B cell (primary cell): ENCODE results near the gene CFAP61. TPM values are rescaled to one million over a fixed set of nuclear protein-coding genes. Genes with fewer than 3 reads are reported as not detected.

Source experiments
- ATAC-seq: fragments of 200-7000 bp; cut with Tn5 transposase; one replicate; pipeline ENCODE4 v1.10.0; 2021; ENCODE audit warnings: low read depth, mild to moderate bottlenecking, moderate number of reproducible peaks, moderate library complexity
- CTCF ChIA-PET: fragments of 350-600 bp; sonication (Branson Sonifier 250); formaldehyde crosslinking; loops from one replicate; lab custom pipeline; 2021; ENCODE audit warnings: antibody characterized with exemption, inconsistent platforms; lab: Charles Lee
- POLR2A ChIA-PET: fragments of 350-600 bp; sonication (Branson Sonifier 250); formaldehyde crosslinking; loops from one replicate; lab custom pipeline; 2021; ENCODE audit warnings: antibody characterized with exemption; lab: Charles Lee
- DNase-seq: peaks from one replicate; pipeline ENCODE4 v3.0.0; 2013
- H2AFZ ChIP-seq: 2 replicates; pipeline ENCODE4 v1.6.1; 2012; ENCODE audit warnings: mild to moderate bottlenecking, low read depth, low read length; ENCODE audit not compliant: insufficient read depth, poor library complexity, severe bottlenecking
- H3K27ac ChIP-seq, 2 donors: 1 replicate in 1 of 2; 2 replicates in 1 of 2; pipeline ENCODE4 v1.5.1; 2012 to 2013; ENCODE audit warnings: low read length in 2 of 2, mild to moderate bottlenecking in 2 of 2, moderate library complexity in 1 of 2
- H3K27me3 ChIP-seq, 4 experiments: fragments of 200-600 bp in 1 of 4; sonication (generic) in 1 of 4; replicated peaks in 1 of 4; 1 replicate in 2 of 4; 2 replicates in 2 of 4; pipeline versions ENCODE4 v1.6.1 to v1.7.0; 2013 to 2016; ENCODE audit warnings: low read length in 3 of 4, mild to moderate bottlenecking in 2 of 4, mixed read lengths in 1 of 4, moderate library complexity in 1 of 4; ENCODE audit not compliant: insufficient read depth in 4 of 4, control insufficient read depth in 3 of 4; ENCODE audit errors: control extremely low read depth in 1 of 4
- H3K36me3 ChIP-seq, 2 experiments: replicated peaks in 1 of 2; 1 replicate in 1 of 2; 2 replicates in 1 of 2; pipeline versions ENCODE4 v1.6.1 to v1.7.1; 2013; ENCODE audit warnings: low read length in 1 of 2; ENCODE audit not compliant: insufficient read depth in 2 of 2, control insufficient read depth in 1 of 2; ENCODE audit errors: control extremely low read depth in 1 of 2, extremely low read depth in 1 of 2
- H3K4me1 ChIP-seq, 2 donors: fragments of 200-600 bp in 1 of 2; sonication (generic) in 1 of 2; 1 replicate in 1 of 2; 2 replicates in 1 of 2; pipeline versions ENCODE4 v1.5.1 to v1.6.1; 2013 to 2017; ENCODE audit warnings: low read length in 2 of 2; ENCODE audit not compliant: control insufficient read depth in 2 of 2, insufficient read depth in 2 of 2
- H3K4me2 ChIP-seq: replicated peaks from 2 replicates; pipeline ENCODE3; 2012; ENCODE audit warnings: mild to moderate bottlenecking, low read depth, low read length; ENCODE audit not compliant: poor library complexity, severe bottlenecking
- H3K4me3 ChIP-seq, 5 experiments: fragments of 200-600 bp in 1 of 5; sonication (generic) in 1 of 5; 1 replicate in 3 of 5; 2 replicates in 2 of 5; pipeline versions ENCODE4 v1.5.1 to v1.7.0; 2011 to 2016; ENCODE audit warnings: low read length in 4 of 5, mild to moderate bottlenecking in 4 of 5, low read depth in 2 of 5, control low read depth in 1 of 5, moderate library complexity in 1 of 5; ENCODE audit not compliant: insufficient read depth in 1 of 5; ENCODE audit errors: control extremely low read depth in 1 of 5, extremely low read depth in 1 of 5
- H3K79me2 ChIP-seq: fragments of 200-600 bp; sonication (generic); one replicate; pipeline ENCODE4 v1.6.0; 2016; ENCODE audit warnings: low read length; ENCODE audit not compliant: control insufficient read depth, insufficient read depth
- H3K9ac ChIP-seq: fragments of 200-600 bp; sonication (generic); 2 replicates; pipeline ENCODE4 v1.6.1; 2017; ENCODE audit warnings: mild to moderate bottlenecking, low read length, moderate library complexity
- H3K9me3 ChIP-seq, 3 donors: one replicate each; pipeline versions ENCODE4 v1.6.1 to v1.7.1; 2013; ENCODE audit warnings: low read length in 2 of 3; ENCODE audit not compliant: control insufficient read depth in 2 of 3, insufficient read depth in 1 of 3; ENCODE audit errors: control extremely low read depth in 1 of 3
- H4K20me1 ChIP-seq: 2 replicates; pipeline ENCODE4 v1.6.0; 2012; ENCODE audit warnings: mild to moderate bottlenecking, low read length; ENCODE audit not compliant: insufficient read depth, control insufficient read depth, poor library complexity, severe bottlenecking
- H3K27ac Mint-ChIP-seq: one replicate; pipeline ENCODE4 v1.8.0; 2021; ENCODE audit warnings: mixed read lengths
- H3K27me3 Mint-ChIP-seq: one replicate; pipeline ENCODE4 v1.8.0; 2021; ENCODE audit warnings: mixed read lengths
- H3K4me1 Mint-ChIP-seq: one replicate; pipeline ENCODE4 v1.8.0; 2021; ENCODE audit warnings: mixed read lengths
- H3K4me3 Mint-ChIP-seq: one replicate; pipeline ENCODE4 v1.8.0; 2021; ENCODE audit warnings: mixed read lengths
- H3K9me3 Mint-ChIP-seq: one replicate; pipeline ENCODE4 v1.8.0; 2022; ENCODE audit warnings: mixed read lengths; ENCODE audit not compliant: insufficient read depth
- CTCF ChIP-seq: fragments of 200-600 bp; IDR thresholded peaks from one replicate; pipeline ENCODE4 v1.8.0; 2022; ENCODE audit warnings: antibody characterized with exemption, mild to moderate bottlenecking
- EZH2 ChIP-seq: IDR thresholded peaks from 2 replicates; pipeline ENCODE4 v1.6.1; 2012; ENCODE audit warnings: borderline replicate concordance, low read depth, mild to moderate bottlenecking, moderate library complexity, low read length; ENCODE audit not compliant: insufficient read depth, poor library complexity, severe bottlenecking
- WGBS: methylation state at CpG from one replicate; pipeline ENCODE4 v1.1.5; 2013; ENCODE audit warnings: missing lambda C conversion rate; ENCODE audit not compliant: insufficient coverage; 5-methylcytosine and 5-hydroxymethylcytosine counted together
- intact Hi-C: fragments of 100-400 bp; cut with micrococcal nuclease; formaldehyde crosslinking; loops from one replicate; pipeline ENCODE4 v1.10.0; 2022
- polyA plus RNA-seq: library from polyadenylated mRNA; depleted of rRNA; stranded (reverse); fragments of >200 nt; gene quantifications from 2 replicates; pipeline ENCODE4 v1.2.3, GENCODE V29; 2012
- total RNA-seq, 2 donors: library from RNA; stranded (reverse); fragments of 120-200 nt in 1 of 2; gene quantifications; 1 replicate in 1 of 2; 2 replicates in 1 of 2; pipeline versions ENCODE4 v1.2.3 to v1.2.4, GENCODE V29; 2013 to 2022

CFAP61 gene
- total and polyA plus RNA-seq, 2 donors (not counting 1 experiment from before 2014, with no cell fraction given), result not detected

DNA sequence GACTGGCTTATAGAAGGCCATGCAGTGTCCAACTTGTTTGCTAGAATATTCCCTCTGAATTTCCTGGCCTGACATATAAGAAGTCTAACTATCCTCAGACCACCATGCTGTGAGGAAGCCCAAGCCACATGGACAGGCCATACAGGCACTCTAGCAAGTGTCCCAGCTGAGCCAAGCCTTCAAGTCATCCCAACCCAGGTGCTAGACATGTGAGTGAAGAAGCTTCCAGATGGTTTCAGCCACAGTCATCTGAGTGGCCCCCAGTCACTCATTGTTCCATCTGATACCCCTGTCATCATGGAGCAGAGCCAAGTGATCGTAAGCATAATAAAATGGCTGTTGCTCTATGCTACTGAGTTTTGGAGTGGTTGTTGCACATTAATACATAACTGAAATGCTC is 269.6 kb downstream of the CFAP61 start:
- Histone ChIP-seq H3K9me3 (peaks cover 0 to 4% (median 3%) of the 10 kb centered on the region in 3 donors), H3K27me3 (no peaks in the 10 kb centered on the region), H4K20me1 (no peaks in the 10 kb centered on the region), H3K4me3 (no peak overlapping the region), H3K36me3 (no peaks in the 10 kb centered on the region), H3K4me2 (no peak overlapping the region), H3K27ac (no peak overlapping the region), H3K79me2 (no peaks in the 10 kb centered on the region), H3K4me1 (peaks cover 0 to 12% of the 10 kb centered on the region in 2 donors), H3K9ac (no peak overlapping the region), H2AFZ (no peak overlapping the region)
- ChIA-PET CTCF (no interaction called here), POLR2A (no interaction called here)
- no peak for DNase-seq
- ATAC-seq, result no peak
- Mint-ChIP-seq H3K4me3 (no peak overlapping the region), H3K4me1 (peaks cover 11% of the 10 kb centered on the region), H3K27ac (no peak overlapping the region), H3K27me3 (peaks cover 3% of the 10 kb centered on the region), H3K9me3 (no peaks in the 10 kb centered on the region)
- intact Hi-C loops, result no loop called here
- TF ChIP-seq CTCF (no peak), EZH2 (no peak)
- no CpG with 5 or more reads among the region's 1 CpG for WGBS

DNA sequence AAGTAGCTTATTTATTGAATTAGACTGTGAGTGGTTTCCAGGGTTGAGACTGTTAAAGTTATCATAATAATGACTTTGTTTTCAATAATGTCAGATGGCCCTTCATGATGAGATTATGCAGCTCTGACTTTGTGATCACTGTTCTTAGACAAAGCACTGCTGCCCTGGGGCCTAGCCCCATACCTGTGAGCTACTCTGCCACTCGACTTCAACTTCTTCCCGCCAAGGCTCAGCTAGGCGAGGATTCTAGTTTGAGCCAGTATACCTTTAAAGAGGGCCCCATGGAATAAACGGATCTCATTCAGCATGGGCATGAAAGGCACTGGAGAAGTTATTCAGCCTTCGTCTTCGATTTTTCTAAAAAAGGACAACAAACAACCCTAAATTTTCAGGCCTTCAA is 270.6 kb downstream of the CFAP61 start:
- Histone ChIP-seq H3K79me2 (no peaks in the 10 kb centered on the region), H2AFZ (no peak overlapping the region), H3K4me1 (peaks cover 0 to 2% of the 10 kb centered on the region in 2 donors), H3K4me2 (no peak overlapping the region), H4K20me1 (no peaks in the 10 kb centered on the region), H3K4me3 (no peak overlapping the region), H3K27me3 (no peaks in the 10 kb centered on the region), H3K27ac (no peak overlapping the region), H3K36me3 (no peaks in the 10 kb centered on the region), H3K9ac (no peak overlapping the region), H3K9me3 (peaks cover 0 to 4% (median 3%) of the 10 kb centered on the region in 3 donors)
- intact Hi-C loops, result no loop called here
- Mint-ChIP-seq H3K4me1 (peaks cover 5% of the 10 kb centered on the region), H3K4me3 (no peak overlapping the region), H3K9me3 (no peaks in the 10 kb centered on the region), H3K27ac (no peak overlapping the region), H3K27me3 (peaks cover 3% of the 10 kb centered on the region)
- POLR2A ChIA-PET, result no interaction called here
- TF ChIP-seq EZH2 (no peak), CTCF (no peak)
- no peak for ATAC-seq
- CTCF ChIA-PET, result no interaction called here
- WGBS, result 97% methylated on average over 6 of the region's 6 CpGs
- no peak for DNase-seq
